Activated CD8-positive, alpha-beta memory T cell treated with anti-CD3 and anti-CD28 coated beads, Interleukin-2, amount 50 U/mL, for 1 hour (primary cell): ENCODE results near the gene TWSG1.
"Not testable (repeated sequence)": the region's sequence is repeated elsewhere in the genome, so short reads cannot be mapped to it uniquely, and the experiment has no call there.

Experiments
- DNase-seq: peaks from one replicate; pipeline ENCODE4 v3.0.0-alpha.2; 2020; ENCODE audit errors: extremely low read depth

TWSG1 gene

DNA sequence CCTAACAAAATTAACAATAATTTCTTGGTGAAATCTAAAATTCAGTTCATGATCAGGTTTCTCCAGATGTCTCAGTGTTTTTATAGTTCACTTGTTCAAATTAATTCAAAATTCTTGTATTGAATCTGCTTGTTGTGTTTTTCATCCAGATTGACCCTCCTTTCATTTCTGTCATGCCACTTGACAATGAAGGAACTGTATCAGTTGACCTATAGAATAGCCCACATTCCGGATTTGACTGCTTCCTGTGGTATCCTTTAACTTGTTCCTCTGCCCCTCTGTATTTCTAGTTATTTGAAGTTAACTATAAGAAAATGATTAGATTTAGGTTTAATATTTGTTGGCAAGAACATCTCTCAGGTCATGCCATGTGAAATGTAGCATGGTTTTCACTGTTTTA, 53.3 kb downstream of the TWSG1 start:
- DNase-seq = no peak

DNA sequence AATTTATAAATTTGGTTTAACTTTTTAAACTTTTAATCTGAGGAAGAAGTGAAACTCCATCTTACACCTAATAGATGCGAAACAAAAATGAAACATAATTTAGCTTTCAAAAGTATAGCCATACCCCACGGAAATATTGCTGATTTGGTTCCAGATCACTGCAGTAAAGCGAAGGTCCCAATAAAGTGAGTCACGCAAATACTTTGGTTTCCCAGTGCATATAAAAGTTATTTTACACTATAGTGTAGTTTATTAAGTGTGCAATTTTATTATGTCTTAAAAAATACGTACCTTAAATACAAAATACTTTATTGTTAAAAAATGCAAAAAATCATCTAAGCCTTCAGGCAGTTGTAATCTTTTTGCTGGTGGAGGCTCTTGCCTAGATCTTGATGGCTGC, 55.1 kb downstream of the TWSG1 start:
- DNase-seq = no peak

DNA sequence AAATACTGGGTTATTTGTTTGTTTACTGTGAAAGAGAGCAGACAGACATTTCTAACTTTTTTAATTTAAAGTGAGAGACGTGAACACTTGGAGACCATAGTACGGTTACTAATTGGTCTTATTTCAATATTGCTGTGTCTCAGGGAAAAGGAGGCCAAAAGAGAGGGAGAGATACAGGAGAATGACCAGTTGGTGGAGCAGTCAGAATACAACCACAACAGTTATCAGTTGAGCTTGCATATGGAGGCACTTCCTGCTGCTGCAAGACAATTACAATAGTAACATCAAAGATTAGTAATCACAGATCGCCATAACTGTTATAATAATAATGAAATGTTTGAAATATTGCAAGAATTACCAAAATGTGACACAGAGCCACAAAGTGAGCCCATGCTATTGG, 58.2 kb downstream of the TWSG1 start:
- DNase-seq = no peak

DNA sequence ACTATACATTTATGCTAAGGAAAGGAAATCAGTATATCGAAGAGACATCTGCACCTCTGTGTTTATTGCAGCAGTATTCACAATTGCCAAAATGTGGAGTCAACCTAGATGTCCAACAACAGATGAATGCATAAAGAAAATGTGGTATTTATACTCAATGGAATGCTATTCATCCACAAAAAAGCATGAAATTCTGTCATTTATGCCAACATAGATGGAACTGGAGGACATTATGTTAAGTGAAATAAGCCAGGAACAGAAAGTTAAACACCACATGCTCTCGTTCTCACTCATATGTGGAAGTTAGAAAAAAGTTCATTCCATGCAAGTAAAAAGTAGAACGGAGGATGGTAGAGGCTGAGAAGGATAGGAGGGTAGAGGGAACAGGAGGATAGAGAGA, 59.5 kb downstream of the TWSG1 start:
- no peak for DNase-seq

DNA sequence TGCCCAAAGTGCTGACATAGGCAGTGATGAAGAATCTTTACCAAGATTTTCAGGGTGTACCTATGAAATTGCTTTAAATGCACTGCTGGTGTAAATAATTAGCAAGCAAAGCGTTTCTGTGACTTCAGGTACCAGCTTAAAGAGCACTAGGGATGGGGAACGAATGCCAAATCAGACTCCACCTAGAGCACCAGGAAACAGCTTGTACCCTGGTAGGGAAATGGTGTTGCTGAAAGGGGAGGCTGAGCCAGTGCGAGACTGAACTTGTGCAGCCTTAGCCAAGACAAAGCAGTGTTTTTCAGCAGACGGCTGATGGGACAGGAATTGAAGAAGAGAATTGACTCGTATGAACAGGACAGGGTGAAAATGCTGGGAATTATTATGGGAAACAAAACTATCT, 65.6 kb downstream of the TWSG1 start:
- DNase-seq = no peak

DNA sequence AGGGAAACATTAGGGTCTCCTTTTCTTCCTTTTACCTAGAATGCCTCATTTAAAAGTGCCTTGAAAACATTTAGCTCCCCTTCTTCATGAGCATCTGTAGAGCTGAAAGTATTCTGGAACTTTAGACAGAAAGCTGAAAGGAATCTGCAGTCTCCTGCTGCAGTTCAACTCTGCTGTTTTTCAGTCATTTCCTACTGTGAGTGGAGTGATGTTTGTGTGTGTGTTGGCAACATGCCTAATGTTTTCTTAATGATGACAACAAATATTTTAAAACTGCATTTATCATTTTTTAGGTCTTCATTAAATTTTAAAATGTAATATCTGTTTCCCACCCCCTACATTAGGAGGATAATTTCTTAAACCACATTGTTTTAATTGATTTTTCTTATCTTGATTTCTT, 66.6 kb downstream of the TWSG1 start:
- no peak for DNase-seq

DNA sequence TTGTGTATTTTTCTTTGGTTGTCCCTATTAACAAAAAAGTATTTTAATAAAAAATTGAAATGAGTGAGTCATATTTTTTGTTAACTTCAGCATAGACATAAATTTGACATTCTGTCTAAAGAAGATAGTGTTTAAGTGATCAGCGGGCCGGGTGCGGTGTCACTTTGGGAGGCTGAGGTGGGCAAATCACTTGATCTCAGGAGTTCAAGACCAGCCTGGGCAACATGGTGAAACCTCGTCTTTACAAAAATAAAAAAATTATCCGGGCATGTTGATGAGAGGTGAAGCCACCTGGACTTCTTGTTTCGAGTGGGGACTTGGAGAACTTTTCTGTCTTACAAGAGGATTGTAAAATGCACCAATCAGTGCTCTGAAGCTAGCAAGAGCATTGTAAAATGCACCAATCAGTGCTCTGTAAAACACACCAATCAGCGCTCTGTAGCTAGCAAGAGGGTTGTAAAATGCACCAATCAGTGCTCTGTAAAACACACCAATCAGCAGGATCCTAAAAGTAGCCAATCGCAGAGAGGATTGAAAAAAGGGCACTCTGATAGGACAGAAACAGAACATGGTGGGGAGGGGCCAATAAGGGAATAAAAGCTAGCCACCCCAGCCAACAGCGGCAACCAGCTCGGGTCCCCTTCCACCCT, 67.9 kb downstream of the TWSG1 start:
- DNase-seq = not testable (repeated sequence)

DNA sequence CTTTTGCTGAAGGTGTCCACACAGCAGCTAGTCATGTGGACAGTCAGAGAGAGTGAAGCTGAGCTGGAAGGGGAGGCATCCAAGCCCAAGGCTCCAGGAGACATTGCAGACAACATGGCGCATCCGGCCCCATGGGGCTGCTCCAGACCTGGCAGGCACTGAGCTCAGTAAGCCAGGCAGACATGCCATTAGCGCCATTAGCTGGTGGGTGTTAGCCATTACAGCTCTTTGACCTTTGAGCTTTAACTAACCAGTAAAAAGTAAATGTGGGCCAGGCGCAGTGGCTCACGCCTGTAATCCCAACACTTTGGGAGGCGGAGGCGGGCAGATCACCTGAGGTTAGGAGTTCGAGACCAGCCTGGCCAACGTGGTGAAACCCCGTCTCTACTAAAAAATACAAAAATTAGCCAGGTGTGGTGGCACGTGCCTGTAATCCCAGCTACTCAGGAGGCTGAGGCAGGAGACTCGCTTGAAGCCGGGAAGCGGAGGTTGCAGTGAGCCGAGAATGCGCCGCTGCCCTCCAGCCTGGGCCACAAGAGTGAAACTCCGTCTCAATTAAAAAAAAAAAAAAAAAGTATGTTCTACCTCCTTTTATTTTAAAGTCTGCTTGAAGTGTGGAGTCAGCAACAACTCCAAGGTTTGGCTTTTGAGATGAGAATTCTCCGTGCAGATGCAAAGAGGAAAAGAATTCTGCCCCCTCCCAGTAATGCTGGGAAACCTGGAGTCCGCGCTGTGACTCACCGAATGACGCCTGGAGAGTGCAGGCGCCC, 69.4 kb downstream of the TWSG1 start:
- DNase-seq = no peak

DNA sequence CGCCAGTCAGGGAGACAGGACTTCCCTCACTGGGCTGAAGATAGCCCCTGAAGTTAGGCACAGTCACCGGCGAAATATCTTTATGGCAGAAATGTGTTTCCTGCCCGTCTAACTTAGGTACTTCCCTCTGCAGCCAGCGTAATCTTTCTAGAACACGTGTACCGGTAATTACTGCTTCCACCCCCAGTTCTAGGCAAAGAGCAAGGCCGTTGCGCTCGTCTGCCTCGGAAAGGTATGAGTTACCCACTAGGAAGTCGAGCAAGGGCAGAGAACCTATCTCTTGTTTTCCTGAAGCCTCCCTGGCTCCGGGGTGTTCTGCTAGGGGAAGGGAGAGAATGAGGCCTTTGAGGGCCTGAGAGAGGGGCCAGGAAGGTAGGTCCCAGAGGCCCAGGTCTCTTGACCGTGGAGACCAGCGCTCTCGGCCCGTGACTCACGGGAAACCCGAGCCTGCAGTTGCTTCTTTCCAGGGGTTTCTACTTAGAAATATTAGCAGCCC, 70.0 kb downstream of the TWSG1 start:
- no peak for DNase-seq

DNA sequence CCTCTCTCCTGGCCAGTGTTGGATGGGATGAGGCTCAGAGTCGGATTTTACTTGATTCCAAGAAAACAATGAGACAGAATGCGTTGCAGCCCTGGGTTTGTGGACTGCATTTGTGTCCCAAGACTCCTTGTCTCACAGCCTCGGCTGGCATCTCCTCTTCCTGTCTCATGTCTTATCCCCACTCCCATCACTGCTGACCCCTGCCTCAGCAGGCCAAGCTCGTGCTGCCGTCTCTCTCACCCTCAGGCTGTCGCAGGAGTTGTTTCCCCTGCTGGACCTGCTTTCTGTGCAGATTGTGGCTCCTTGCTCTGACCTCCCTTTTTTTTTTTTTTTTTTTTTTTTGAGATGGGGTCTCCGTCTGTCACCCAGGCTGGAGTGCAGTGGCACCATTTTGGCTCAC, 70.6 kb downstream of the TWSG1 start:
- DNase-seq = no peak

DNA sequence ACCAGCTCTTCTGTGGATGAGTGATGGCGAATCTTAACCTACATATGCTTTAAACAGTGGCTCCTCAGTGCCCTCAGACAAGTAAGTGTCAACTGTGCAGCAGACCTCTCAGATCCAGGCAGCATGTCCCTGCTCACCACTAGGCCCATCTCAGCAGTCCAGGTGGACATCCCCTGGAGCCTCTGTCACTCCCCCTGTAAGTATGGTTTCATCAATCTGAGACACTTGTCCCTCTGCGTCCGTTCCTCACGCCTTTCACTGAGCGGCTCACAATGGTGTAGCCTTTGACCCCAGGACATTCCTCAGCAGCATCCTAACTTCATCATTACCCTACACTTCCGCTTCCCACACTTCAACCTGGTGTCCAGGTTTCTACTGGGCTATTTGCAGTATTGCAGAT, 71.4 kb downstream of the TWSG1 start:
- no peak for DNase-seq

DNA sequence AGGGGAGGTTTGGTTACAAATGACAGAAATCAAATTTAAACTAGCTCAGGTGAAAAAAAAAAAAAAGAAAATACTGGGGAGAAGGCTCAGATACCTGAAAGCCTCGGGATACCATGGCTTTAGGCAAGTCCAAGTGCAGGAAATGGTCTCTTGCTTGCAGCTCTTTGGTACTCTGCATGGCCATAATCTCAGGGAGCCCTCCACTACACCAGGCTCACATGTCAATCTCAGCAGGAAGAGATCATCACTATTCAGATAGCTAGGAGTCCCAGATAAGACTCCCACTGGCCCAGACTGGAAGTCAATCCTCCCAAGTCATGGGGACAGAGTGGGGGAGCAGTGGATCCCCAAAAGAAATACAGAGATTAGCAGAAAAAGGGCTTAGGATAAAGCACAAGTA, 75.9 kb downstream of the TWSG1 start:
- DNase-seq = no peak

DNA sequence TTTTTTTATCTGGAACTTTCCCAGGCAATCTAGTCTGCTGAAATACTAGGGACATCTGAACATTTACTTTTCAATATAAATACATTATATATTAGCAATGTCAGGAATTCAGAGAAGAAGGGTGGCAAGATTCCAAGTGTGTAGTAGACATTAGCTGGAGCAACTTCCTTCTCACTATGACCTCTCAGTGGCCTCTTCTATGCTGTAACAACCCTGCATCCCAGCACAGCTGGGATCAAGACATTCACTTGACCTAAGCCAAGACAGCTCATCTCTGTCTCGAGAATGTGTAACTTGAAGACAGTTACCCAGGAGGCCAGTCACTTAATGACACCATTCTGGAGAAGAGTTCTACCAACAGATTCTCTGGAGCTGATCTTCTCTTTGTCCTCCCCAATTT, 79.0 kb downstream of the TWSG1 start:
- no peak for DNase-seq

DNA sequence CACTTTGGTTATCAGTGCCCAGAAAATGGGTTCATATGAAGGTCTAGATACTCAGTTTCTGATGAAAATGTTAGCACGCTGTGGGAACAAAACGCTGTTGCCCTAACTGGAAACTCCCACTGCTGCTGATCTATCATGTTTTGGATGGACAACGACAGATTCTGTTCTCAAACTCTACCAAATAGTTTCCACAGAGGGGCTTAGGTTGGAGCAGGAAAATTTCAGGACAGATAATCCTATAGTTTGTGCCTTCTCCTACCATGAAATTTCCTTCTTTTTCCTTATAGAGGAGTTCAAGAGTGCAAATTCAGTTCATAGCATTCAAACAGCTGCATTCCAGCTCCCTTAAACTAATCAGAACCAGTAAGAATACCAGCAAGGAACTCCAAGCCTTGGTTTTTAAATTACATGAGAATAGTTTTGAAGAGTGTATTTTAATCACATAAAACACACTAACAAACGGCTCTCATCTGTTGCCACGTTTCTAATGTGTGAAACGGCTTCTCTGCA, 82.0 kb downstream of the TWSG1 start:
- no peak for DNase-seq

DNA sequence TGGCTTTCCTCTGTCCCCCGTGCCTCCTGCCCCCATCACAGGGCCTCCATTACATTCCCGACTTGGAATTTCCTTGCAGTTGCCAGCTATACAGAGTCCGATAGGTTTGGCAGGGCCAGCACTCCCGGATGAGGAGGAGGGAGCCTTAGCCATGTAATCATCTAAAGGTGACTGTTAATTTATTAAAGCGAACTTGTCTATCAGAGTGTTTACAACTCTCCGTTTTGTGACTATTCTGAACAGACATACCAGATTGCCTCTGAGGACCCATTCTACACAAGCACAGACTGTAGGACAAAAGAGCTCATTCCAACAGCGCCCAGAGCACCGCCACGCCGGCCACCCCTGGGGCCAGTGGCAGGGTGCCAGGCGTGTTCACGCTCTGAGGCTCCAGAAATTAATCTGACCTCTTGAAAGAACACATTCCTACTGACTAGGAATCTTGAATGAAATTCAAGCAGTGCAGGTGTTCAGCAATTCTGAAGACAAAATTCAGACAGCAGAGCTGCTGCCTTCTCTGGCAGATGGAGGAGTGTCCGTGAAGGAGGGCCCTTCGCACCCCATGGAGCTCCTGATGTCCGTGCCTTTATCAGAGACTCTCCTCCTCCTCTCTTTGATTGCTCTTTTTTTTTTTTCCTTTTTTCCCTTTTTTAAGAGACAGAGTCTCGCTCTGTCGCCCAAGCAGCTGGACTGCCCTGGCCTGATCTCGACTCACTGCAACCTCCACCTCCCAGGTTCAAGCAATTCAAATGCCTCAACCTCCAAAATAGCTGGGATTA, 82.7 kb downstream of the TWSG1 start:
- DNase-seq = no peak

DNA sequence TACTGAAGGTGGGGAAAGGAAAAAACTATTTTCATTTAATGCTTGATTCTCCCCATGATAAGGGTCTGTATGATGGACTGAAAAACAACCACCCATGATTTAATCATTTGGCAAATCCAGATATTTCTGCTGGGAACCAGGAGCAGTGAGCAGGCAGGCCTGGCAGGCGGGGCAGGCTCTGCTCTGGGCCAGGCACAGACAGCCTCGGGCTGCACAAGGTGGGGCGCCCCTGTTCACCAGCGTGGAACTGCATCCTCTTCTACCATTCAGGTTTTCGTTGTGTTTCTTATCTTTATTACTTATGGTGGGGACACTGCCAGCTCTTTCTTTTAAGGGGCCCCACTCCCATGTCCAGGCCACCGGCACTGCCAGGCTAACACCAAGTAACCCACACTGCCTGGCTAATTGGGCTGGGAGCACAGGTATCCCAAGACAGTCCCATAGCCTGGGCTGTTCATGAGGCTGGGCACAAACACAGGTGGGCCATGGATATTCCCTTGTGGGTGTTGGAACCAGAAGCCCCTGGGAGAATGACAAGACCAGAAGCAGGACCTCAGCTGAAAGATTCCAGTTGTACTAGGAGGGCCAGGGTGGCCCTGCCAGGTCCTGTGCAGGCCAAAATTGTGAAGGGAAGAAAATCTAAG, 83.6 kb downstream of the TWSG1 start:
- no peak for DNase-seq

DNA sequence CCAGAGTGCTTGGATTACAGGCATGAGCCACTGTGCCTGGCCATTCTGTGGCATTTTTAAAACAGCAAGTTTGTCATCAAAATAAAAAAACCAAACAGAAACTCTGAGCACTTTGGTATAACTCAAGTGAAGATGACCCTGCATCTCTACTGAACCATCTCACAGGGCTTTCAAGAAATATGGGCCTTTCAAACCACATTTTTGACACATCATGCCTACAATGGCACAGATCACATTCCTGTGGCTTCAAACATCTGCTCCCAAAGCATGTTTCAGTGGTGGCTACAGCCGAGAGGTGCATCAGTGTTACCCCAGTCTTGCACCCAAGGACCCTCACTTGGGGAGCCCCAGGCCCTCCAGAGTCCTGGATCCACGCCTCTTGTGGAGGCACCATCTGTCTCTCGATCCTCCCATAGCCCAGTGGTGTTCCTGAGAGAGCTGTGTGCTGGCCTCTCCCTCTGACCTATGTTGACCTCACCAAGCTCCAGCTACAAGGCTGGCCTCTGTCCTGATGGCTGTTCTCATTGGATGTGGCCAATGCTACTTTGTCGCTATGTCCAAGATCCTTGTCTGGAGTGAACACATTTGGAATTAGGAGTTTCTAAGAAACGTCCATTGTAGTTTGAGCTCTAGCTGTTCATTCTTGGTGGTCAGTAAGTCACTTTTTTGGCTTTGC, 85.5 kb downstream of the TWSG1 start:
- DNase-seq = no peak

DNA sequence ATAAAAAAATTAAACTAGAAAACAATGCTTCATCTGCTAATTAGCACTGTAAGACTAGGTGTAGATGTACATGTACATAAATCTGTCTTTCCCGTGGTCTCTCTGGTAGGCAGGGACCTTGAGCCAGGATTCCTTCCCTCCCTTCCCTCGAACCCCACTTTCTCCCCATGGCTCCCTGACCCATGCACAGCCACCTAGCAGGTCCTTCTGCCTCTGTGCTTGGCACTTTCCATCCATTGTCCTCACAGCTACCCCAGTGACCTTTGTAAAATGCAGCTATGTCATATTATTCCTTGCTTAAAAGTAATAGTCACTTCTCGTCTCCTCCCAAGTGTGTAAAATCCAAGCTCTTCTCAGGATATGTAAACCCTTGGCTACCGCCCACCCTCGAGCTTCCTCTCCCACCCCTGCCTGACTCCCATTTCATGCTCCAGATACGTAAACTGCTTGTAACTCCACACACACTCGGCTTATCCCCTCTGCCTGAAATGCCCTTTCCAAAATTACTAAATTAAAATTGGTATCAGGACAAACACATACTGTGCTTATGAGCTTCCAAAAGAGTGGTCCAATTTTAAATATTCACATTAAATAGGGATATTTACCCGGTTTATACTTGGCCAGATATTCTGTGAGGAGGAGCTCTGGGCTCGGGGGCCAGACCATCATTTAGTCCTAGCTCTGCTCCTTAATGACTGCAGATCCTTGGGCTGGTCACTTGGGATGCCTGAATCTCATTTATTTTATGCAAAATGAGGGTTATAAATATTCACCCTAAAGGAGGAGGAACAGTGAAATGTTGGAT, 86.7 kb downstream of the TWSG1 start:
- DNase-seq = no peak

DNA sequence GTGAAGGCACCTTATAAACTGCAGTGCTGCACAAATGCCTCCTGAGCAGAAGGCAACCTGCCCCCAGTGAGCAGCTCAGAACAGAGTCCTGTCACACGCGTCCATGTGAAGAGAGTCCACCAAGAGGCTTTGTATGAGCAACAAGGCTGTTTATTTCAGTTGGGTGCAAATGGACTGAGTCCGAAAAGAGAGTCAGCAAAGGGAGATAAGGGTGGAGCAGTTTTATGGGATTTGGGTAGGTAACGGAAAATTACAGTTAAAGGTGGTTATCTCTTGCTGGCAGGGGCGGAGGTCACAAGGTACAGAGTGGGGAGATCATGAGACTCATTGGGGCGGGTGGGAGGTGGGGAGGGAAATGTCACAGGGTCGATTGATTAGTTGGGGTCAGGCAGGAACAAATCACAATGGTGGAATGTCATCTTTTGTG, 87.3 kb downstream of the TWSG1 start:
- DNase-seq = no peak

DNA sequence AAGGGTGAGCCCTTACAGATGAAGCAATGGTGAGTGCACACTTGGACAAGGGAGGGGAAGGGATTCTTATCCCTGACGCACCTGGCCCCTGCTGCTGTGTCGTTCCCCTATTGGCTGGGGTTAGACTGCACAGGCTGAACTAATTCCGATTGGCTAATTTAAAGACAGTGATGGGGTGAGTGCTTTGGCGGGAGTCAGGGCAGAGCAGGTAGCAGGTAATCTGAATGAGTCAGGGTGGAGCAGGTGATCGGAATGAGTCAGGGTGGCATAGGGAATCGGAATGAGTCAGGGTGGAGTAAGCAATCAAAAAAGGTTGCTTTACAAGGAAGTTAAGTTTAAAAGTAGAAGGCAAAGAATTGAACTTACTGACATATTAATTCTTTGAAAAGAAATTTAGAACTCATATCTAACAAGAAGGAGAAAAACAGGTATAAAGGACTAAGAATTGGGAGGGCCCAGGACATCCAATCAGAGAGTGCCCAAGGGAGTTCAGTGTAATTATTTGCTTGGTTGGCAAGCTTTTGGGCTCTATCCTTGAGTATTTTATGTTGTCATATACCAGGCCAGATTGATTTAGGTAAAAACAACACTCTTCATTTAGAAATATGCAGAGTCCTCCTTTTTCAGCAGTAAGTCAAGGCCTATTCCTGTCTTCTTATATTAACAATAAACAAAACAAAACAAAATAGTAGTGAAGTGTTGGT, 88.4 kb downstream of the TWSG1 start:
- no peak for DNase-seq
